OCI-LY3 (cell line): ENCODE measurements around the gene CREBZF.

Experiments used
- H2AFZ ChIP-seq: fragments of 200-600, 300-600 bp; shearing (Covaris generic); 2 replicates; pipeline ENCODE4 v1.6.0; 2014; ENCODE audit warnings: antibody characterized with exemption, low read depth, low read length
- H3K27ac ChIP-seq: fragments of 200-600, 300-600 bp; sonication (generic); 2 replicates; pipeline ENCODE4 v1.5.1; 2014; ENCODE audit warnings: mild to moderate bottlenecking, low read length, moderate library complexity, mixed read lengths
- H3K27me3 ChIP-seq: fragments of 200-600, 300-600 bp; sonication (generic); 2 replicates; pipeline ENCODE4 v1.6.1; 2014; ENCODE audit warnings: low read depth, low read length, mixed read lengths
- H3K36me3 ChIP-seq: fragments of 200-600, 300-600 bp; sonication (generic); replicated peaks from 2 replicates; pipeline ENCODE3; 2014; ENCODE audit warnings: low read depth, low read length, mixed read lengths
- H3K4me1 ChIP-seq: fragments of 300-600, 200-600 bp; sonication (generic); 2 replicates; pipeline ENCODE4 v1.6.1; 2014; ENCODE audit warnings: low read length, mixed read lengths
- H3K4me2 ChIP-seq: fragments of 200-600, 300-600 bp; sonication (generic); 2 replicates; pipeline ENCODE4 v1.6.1; 2014; ENCODE audit warnings: low read length, mixed read lengths
- H3K4me3 ChIP-seq: fragments of 300-600, 200-600 bp; sonication (generic); 2 replicates; pipeline ENCODE4 v1.5.1; 2014; ENCODE audit warnings: antibody characterized with exemption, mild to moderate bottlenecking, low read length, moderate library complexity
- H3K79me2 ChIP-seq: fragments of 300-600, 200-600 bp; shearing (Covaris generic); 2 replicates; pipeline ENCODE4 v1.6.1; 2014; ENCODE audit warnings: mild to moderate bottlenecking, low read length, mixed read lengths
- H3K9ac ChIP-seq: fragments of 300-600, 200-600 bp; shearing (Covaris generic); 2 replicates; pipeline ENCODE4 v1.6.0; 2014; ENCODE audit warnings: mild to moderate bottlenecking, low read length, moderate library complexity
- H3K9me3 ChIP-seq: fragments of 200-600, 300-600 bp; shearing (Covaris generic); 2 replicates; pipeline ENCODE4 v1.6.1; 2014; ENCODE audit warnings: low read length, mixed read lengths; ENCODE audit not compliant: insufficient read depth
- H4K20me1 ChIP-seq: fragments of 200-600, 300-600 bp; sonication (generic); 2 replicates; pipeline ENCODE4 v1.6.1; 2016; ENCODE audit warnings: low read length, mixed read lengths; ENCODE audit not compliant: insufficient read depth
- EZH2phosphoT487 ChIP-seq: fragments of 200-600 bp; shearing (Covaris generic); IDR thresholded peaks from 2 replicates; pipeline ENCODE4 v1.6.1; 2018; ENCODE audit warnings: antibody characterized with exemption, mixed run types, low read depth
- TF ChIP-seq, protein P1 (sequence below): fragments of 200-600, 300-600 bp; sonication (generic); IDR thresholded peaks from 2 replicates; pipeline ENCODE4 v1.5.1; 2014; ENCODE audit warnings: antibody characterized with exemption, low read length, low read depth

Gene CREBZF

GRCh38 chr11:85643191-85643614 lies 21.7 kb downstream of the CREBZF start:
- Histone ChIP-seq H3K4me1 (peaks cover 4% of the 10 kb centered on the region), H3K27me3 (no peaks in the 10 kb centered on the region), H3K36me3 (peaks cover 6% of the 10 kb centered on the region), H4K20me1 (no peaks in the 10 kb centered on the region), H3K4me3 (no peak overlapping the region), H3K9me3 (no peaks in the 10 kb centered on the region), H3K79me2 (peaks cover 4% of the 10 kb centered on the region), H2AFZ (no peak overlapping the region), H3K27ac (no peak overlapping the region), H3K9ac (no peak overlapping the region), H3K4me2 (no peak overlapping the region)
- TF ChIP-seq EZH2phosphoT487, result no peak
- TF ChIP-seq, protein P1, sequence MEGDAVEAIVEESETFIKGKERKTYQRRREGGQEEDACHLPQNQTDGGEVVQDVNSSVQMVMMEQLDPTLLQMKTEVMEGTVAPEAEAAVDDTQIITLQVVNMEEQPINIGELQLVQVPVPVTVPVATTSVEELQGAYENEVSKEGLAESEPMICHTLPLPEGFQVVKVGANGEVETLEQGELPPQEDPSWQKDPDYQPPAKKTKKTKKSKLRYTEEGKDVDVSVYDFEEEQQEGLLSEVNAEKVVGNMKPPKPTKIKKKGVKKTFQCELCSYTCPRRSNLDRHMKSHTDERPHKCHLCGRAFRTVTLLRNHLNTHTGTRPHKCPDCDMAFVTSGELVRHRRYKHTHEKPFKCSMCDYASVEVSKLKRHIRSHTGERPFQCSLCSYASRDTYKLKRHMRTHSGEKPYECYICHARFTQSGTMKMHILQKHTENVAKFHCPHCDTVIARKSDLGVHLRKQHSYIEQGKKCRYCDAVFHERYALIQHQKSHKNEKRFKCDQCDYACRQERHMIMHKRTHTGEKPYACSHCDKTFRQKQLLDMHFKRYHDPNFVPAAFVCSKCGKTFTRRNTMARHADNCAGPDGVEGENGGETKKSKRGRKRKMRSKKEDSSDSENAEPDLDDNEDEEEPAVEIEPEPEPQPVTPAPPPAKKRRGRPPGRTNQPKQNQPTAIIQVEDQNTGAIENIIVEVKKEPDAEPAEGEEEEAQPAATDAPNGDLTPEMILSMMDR, result no peak

GRCh38 chr11:85634747-85635146 lies 30.2 kb downstream of the CREBZF start:
- H3K27ac ChIP-seq, result no peak overlapping the region
- no peaks in the 10 kb centered on the region for H4K20me1 ChIP-seq
- no peak overlapping the region for H3K4me2 ChIP-seq
- H3K4me3 ChIP-seq, result no peak overlapping the region
- H3K27me3 ChIP-seq, result no peaks in the 10 kb centered on the region
- no peaks in the 10 kb centered on the region for H3K9me3 ChIP-seq
- peaks cover 4% of the 10 kb centered on the region for H3K4me1 ChIP-seq
- H2AFZ ChIP-seq, result no peak overlapping the region
- peaks cover 25% of the 10 kb centered on the region for H3K79me2 ChIP-seq
- TF ChIP-seq, protein P1, result no peak
- TF ChIP-seq EZH2phosphoT487, result no peak
- H3K9ac ChIP-seq, result no peak overlapping the region
- peaks cover 41% of the 10 kb centered on the region for H3K36me3 ChIP-seq

DNA sequence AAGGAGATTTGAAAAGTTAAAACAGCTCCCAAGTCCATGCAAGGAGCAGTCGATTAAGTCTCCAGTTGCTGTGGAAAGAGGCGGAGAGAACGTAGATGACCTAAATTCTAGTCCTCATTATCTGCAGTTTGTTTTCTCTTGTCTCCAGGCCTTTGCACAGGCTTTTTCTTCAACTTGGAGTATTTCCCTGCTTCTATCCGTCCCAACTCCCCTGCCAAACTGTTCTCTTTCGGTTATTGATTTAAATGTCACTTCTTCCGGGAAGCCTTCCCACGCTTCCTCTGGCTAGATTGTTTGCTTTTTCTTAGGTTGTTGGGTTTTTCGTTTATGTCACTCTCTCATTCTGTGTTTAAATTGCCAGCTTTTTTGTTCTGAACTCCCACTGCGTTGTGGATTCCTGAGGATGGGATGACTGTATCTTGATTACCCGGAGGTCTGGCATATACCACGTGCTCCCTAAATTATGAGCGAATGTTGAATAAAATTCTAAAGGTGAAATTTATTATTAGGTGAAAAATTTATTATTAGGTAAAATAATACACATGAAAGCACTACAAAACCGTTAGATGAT lies 36.1 kb downstream of the CREBZF start:
- H3K4me3 ChIP-seq, result peak overlapping the region; percentile 87
- H2AFZ ChIP-seq, result peak overlapping the region; percentile 85
- peak overlapping the region; percentile 77 for H3K9ac ChIP-seq
- H3K9me3 ChIP-seq, result no peaks in the 10 kb centered on the region
- H4K20me1 ChIP-seq, result no peaks in the 10 kb centered on the region
- TF ChIP-seq EZH2phosphoT487, result no peak
- TF ChIP-seq, protein P1, result no peak
- H3K27ac ChIP-seq, result peak overlapping the region; percentile 15
- H3K4me1 ChIP-seq, result peaks cover 21% of the 10 kb centered on the region
- peak overlapping the region; percentile 83 for H3K4me2 ChIP-seq
- H3K27me3 ChIP-seq, result no peaks in the 10 kb centered on the region
- peaks cover 15% of the 10 kb centered on the region for H3K36me3 ChIP-seq
- peaks cover 38% of the 10 kb centered on the region for H3K79me2 ChIP-seq

DNA sequence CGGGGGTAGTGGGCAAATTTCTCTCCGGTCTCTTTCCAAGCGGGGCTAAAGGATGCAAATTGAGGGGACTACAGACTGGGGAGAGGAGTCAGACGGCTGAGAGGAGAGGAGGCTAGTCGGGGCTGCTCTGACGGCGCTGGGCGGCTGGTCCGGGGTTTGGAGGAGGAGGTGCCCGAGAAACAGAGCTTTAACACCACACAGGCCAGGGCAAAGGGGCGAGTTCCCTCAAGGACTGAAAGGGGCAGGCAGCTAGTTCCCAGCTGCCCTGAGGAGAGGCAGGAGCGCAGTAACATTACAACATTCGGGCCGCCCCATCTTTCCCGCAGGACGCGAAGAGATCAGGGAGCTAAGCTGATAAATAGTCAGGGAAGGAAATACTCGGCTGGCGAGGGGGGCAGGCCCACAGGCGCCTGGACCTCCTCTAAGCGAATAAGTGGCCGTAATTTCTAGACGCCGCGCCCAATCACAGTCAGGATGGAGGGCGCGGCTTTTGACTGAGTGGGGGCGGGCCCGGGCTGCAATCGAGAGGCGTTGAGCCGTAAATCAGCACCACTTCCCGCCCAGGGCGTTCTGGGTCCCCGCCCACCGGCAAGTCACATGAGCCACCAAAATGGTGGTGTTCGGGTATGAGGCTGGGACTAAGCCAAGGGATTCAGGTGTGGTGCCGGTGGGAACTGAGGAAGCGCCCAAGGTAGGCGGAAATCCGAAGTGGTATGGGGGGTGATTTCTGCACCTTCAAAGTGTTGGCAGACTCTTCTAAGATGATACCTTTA lies 36.7 kb downstream of the CREBZF start, which contains the start of gene TMEM126B:
TSS of gene TMEM126B (plus strand) at position 596 of the 773 bp plus-strand sequence. CDS start at position 611, 15 bp downstream.
- H3K4me2 ChIP-seq, result peak within 1 kb of the TSS; percentile 98
- peaks cover 15% of the 10 kb centered on the region for H3K36me3 ChIP-seq

More for the DNA sequence above, 36.7 kb downstream of the CREBZF start, which contains the start of gene TMEM126B:
- Histone ChIP-seq H3K4me3 (peak within 1 kb of the TSS; percentile 87), H4K20me1 (no peaks in the 10 kb centered on the region), H3K4me1 (peaks cover 21% of the 10 kb centered on the region), H3K79me2 (peaks cover 38% of the 10 kb centered on the region), H3K27me3 (no peaks in the 10 kb centered on the region), H3K9me3 (no peaks in the 10 kb centered on the region), H3K9ac (peak within 1 kb of the TSS; percentile 86), H2AFZ (peak within 1 kb of the TSS; percentile 97), H3K27ac (peak within 1 kb of the TSS; percentile 57)
- TF ChIP-seq, protein P1, result no peak
- no peak for TF ChIP-seq EZH2phosphoT487
